ENCODE data around the gene MUTYH. TPM values are rescaled to one million over a fixed set of nuclear protein-coding genes. Genes with fewer than 3 reads are reported as not detected.
A peak's percentile ranks its signal among the peaks of the same experiment; 100 is the strongest.
"Not testable (repeated sequence)": the region's sequence is repeated elsewhere in the genome, so short reads cannot be mapped to it uniquely, and the experiment has no call there.

Gene MUTYH
- total RNA-seq, 4 donors from 2014 or later, result 12.6 to 49.2 (median 26.3) TPM

DNA sequence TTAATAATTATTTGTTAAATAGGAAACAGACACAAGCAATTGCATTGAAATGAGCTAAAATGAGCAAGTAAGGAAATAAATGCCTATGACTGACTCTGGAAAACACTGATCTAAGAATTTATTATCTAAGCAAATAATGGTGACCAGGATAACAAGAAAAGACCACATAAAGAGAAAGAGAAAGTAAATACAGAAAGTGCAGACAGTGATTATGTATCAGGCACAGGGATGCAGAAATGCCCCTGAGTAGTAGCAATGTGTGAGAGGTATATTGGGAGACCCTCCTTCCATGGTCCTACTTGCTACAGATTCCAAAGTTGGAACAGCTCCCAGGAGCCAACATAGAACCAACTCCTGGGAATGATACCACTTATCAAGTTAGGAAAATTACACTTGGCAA is 33.3 kb upstream of the MUTYH start:
- DNase-seq, result no peak
- no peaks in the 10 kb centered on the region for H3K9me3 ChIP-seq
- intact Hi-C loops (cut with DNase I; ENCODE audit: low total_unique reads), result no loop called here
- H3K27me3 ChIP-seq, result no peaks in the 10 kb centered on the region
- no peak overlapping the region for H3K4me3 ChIP-seq
- H3K27ac ChIP-seq, result no peak overlapping the region
- no peak for TF ChIP-seq POLR2A (IDR thresholded peaks at IDR 0.05)
- TF ChIP-seq, protein P1, sequence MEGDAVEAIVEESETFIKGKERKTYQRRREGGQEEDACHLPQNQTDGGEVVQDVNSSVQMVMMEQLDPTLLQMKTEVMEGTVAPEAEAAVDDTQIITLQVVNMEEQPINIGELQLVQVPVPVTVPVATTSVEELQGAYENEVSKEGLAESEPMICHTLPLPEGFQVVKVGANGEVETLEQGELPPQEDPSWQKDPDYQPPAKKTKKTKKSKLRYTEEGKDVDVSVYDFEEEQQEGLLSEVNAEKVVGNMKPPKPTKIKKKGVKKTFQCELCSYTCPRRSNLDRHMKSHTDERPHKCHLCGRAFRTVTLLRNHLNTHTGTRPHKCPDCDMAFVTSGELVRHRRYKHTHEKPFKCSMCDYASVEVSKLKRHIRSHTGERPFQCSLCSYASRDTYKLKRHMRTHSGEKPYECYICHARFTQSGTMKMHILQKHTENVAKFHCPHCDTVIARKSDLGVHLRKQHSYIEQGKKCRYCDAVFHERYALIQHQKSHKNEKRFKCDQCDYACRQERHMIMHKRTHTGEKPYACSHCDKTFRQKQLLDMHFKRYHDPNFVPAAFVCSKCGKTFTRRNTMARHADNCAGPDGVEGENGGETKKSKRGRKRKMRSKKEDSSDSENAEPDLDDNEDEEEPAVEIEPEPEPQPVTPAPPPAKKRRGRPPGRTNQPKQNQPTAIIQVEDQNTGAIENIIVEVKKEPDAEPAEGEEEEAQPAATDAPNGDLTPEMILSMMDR (IDR thresholded peaks at IDR 0.05), result no peak
- no peaks in the 10 kb centered on the region for H3K4me1 ChIP-seq
- H3K36me3 ChIP-seq, result no peaks in the 10 kb centered on the region

DNA sequence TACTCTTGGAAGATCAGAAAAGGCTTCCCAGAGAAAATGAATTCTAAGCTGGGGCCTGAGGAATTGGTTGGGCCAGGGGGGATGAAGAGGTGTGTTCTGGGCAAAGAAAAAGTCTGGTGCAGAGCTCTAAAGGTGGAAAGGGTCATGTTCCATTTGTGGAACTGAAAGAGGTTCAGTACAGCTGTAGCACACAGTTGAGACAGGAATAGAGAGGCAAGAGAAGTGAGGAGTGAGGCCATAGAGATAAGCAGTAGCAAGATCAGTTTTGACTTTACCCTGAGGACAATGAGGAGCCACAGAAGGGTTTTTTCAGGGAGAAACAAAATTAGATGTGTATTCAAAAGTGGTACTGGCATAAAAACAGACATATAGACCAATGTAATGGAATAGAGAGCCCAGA is 30.3 kb upstream of the MUTYH start:
- intact Hi-C loops (cut with DNase I; ENCODE audit: low total_unique reads), result no loop called here
- no peak for DNase-seq
- H3K27me3 ChIP-seq, result no peaks in the 10 kb centered on the region
- H3K36me3 ChIP-seq, result no peaks in the 10 kb centered on the region
- TF ChIP-seq, protein P1 (IDR thresholded peaks at IDR 0.05), result no peak
- no peak for TF ChIP-seq POLR2A (IDR thresholded peaks at IDR 0.05)
- no peak overlapping the region for H3K27ac ChIP-seq
- H3K4me1 ChIP-seq, result no peaks in the 10 kb centered on the region
- no peak overlapping the region for H3K4me3 ChIP-seq
- H3K9me3 ChIP-seq, result no peaks in the 10 kb centered on the region

DNA sequence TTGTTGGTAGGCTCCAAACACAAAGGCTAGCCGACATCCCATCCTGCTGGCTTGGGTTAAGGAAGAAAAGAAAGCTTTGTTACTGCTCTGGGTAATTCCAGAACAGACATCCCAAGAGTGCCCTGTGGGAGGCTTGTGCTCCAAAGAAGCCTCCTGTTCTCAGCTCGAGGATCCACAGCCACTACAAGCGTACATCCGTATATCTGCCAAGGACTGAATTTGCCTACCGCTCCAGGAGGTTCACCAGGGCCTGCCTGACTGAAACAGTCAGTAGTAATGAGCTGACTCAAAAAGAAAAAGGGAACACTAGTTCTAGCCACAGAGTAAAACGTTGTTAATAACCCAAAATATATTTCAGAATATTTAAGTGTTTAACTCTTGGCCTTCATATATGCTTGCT is 24.8 kb upstream of the MUTYH start:
- Histone ChIP-seq H3K4me1 (peaks cover 0 to 9% of the 10 kb centered on the region in 2 donors), H3K27ac (no peak overlapping the region), H3K27me3 (no peaks in the 10 kb centered on the region), H3K4me3 (no peak overlapping the region), H3K9me3 (no peaks in the 10 kb centered on the region), H3K36me3 (no peaks in the 10 kb centered on the region)
- intact Hi-C loops (cut with DNase I; ENCODE audit: low total_unique reads), result no loop called here
- TF ChIP-seq, protein P1 (IDR thresholded peaks at IDR 0.05), result no peak
- no peak for TF ChIP-seq POLR2A (IDR thresholded peaks at IDR 0.05)
- DNase-seq, result no peak

DNA sequence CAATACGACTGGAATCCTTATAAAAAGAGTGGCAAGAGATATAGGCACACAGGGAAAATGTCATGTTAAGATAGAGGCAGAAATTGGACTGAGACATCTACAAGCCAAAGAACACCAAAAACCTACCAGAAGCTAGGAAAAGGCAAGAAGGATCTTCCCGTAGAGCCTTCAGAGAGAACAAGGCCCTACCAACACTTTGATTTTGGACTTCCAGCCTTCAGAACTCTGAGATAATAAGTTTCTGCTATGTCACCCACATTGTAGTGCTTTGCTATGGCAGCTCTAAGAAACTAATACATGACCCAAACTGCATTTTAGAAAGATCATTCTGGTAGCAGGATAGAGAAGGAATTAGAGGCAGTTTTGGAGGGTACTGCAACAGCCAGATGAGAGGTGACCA is 24.1 kb upstream of the MUTYH start:
- Histone ChIP-seq H3K27ac (no peak overlapping the region), H3K4me3 (no peak overlapping the region), H3K4me1 (peaks cover 0 to 9% of the 10 kb centered on the region in 2 donors), H3K27me3 (no peaks in the 10 kb centered on the region), H3K9me3 (no peaks in the 10 kb centered on the region), H3K36me3 (no peaks in the 10 kb centered on the region)
- intact Hi-C loops (cut with DNase I; ENCODE audit: low total_unique reads), result no loop called here
- no peak for DNase-seq
- TF ChIP-seq, protein P1 (IDR thresholded peaks at IDR 0.05), result no peak
- TF ChIP-seq POLR2A (IDR thresholded peaks at IDR 0.05), result no peak

DNA sequence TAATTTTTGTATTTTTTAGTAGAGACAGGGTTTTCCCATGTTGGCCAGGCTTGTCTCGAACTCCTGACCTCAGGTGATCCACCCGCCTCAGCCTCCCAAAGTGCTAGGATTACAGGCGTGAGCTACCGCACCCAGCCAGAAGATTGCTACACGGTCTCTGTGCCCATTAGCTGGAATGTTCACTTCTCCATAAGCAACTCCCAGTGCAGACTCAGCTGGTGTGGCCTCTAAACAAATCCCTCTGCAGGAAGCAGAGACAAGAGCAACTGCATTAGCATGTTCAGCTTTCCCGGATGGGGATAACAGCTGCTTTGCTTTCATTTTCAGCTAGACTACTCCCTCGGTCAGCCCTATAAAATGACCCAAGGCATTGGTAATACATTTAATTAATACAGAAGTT is 20.7 kb upstream of the MUTYH start:
- H3K9me3 ChIP-seq; H3K36me3 ChIP-seq; intact Hi-C loops (cut with DNase I; ENCODE audit: low total_unique reads); H3K27me3 ChIP-seq; H3K4me1 ChIP-seq: not testable (repeated sequence)
- Histone ChIP-seq H3K4me3 (peak overlapping the region in 1 of 2 donors; percentile 10), H3K27ac (peak overlapping the region; percentile 66 to 88)
- TF ChIP-seq, protein P1 (IDR thresholded peaks at IDR 0.05), result peak in 1 of 4 experiments; percentile 13
- peak; percentile 38 to 60 for DNase-seq

All from uterus (tissue), 4 donors.